Activated naive CD4-positive, alpha-beta T cell treated with anti-CD3 and anti-CD28 coated beads, Interleukin-2, amount 50 U/mL, for 72 hours (primary cell): Measurements from ENCODE around the gene PYY. TPM values are rescaled to one million over a fixed set of nuclear protein-coding genes. Genes with fewer than 3 reads are reported as not detected.
"Not testable (repeated sequence)": the region's sequence is repeated elsewhere in the genome, so short reads cannot be mapped to it uniquely, and the experiment has no call there.

Experiments
- ATAC-seq, 2 donors: fragments of 150-1000 bp; cut with Tn5 transposase; 2 replicates each; pipeline ENCODE4 v1.10.0; 2021; ENCODE audit warnings: mild to moderate bottlenecking in 2 of 2, moderate library complexity in 2 of 2
- DNase-seq, 2 donors: peaks; one replicate each; pipeline ENCODE4 v3.0.0; 2021 to 2022; ENCODE audit warnings: low spot score in 2 of 2
- H3K27ac Mint-ChIP-seq, 2 donors: one replicate each; pipeline ENCODE4 v1.8.0; 2022; ENCODE audit warnings: mild to moderate bottlenecking in 2 of 2, mixed read lengths in 2 of 2
- H3K36me3 Mint-ChIP-seq, 2 donors: one replicate each; pipeline ENCODE4 v1.8.0; 2022; ENCODE audit warnings: mixed read lengths in 2 of 2
- H3K9me3 Mint-ChIP-seq, 2 donors: one replicate each; pipeline ENCODE4 v1.8.0; 2022; ENCODE audit warnings: mixed read lengths in 2 of 2
- total RNA-seq, 2 donors: library from RNA; stranded (reverse); gene quantifications; one replicate each; pipeline ENCODE4 v1.2.3, GENCODE V29; 2022

Gene PYY
- total RNA-seq, 2 donors from 2014 or later, result not detected

- not testable (repeated sequence) for H3K36me3 Mint-ChIP-seq, DNase-seq, H3K27ac Mint-ChIP-seq, H3K9me3 Mint-ChIP-seq, ATAC-seq
Measured at GRCh38 chr17:43961292-43961691, 7.6 kb upstream of the PYY start.

- peak in 1 of 2 donors; percentile 84 for ATAC-seq
- H3K27ac Mint-ChIP-seq, result no peak overlapping the region
- H3K9me3 Mint-ChIP-seq, result no peaks in the 10 kb centered on the region
- no peak for DNase-seq
- H3K36me3 Mint-ChIP-seq, result no peaks in the 10 kb centered on the region
Measured at GRCh38 chr17:43958748-43959352, 5.1 kb upstream of the PYY start.

GRCh38 chr17:43956222-43956621, 2.5 kb upstream of the PYY start:
- Mint-ChIP-seq H3K9me3 (no peaks in the 10 kb centered on the region), H3K36me3 (no peaks in the 10 kb centered on the region), H3K27ac (no peak overlapping the region)
- no peak for DNase-seq
- ATAC-seq, result no peak

GRCh38 chr17:43952724-43953666, 745 bp downstream of the PYY start:
- Mint-ChIP-seq H3K9me3 (no peaks in the 10 kb centered on the region), H3K27ac (no peak overlapping the region), H3K36me3 (no peaks in the 10 kb centered on the region)
- ATAC-seq, result no peak
- DNase-seq, result no peak

GRCh38 chr17:43952351-43952723, 1.4 kb downstream of the PYY start:
- no peak for ATAC-seq
- Mint-ChIP-seq H3K27ac (no peak overlapping the region), H3K9me3 (no peaks in the 10 kb centered on the region), H3K36me3 (no peaks in the 10 kb centered on the region)
- no peak for DNase-seq

GRCh38 chr17:43951750-43952149, 2.0 kb downstream of the PYY start:
- H3K27ac Mint-ChIP-seq, result no peak overlapping the region
- ATAC-seq (no peak), DNase-seq (no peak)
- no peaks in the 10 kb centered on the region for H3K9me3 Mint-ChIP-seq
- no peaks in the 10 kb centered on the region for H3K36me3 Mint-ChIP-seq

- DNase-seq (no peak), ATAC-seq (no peak)
- H3K27ac Mint-ChIP-seq, result no peak overlapping the region
- no peaks in the 10 kb centered on the region for H3K9me3 Mint-ChIP-seq
- no peaks in the 10 kb centered on the region for H3K36me3 Mint-ChIP-seq
Measured at GRCh38 chr17:43950554-43950953, 3.2 kb downstream of the PYY start.

GRCh38 chr17:43949781-43950180, 4.0 kb downstream of the PYY start:
- no peak for ATAC-seq
- no peaks in the 10 kb centered on the region for H3K9me3 Mint-ChIP-seq

GRCh38 chr17:43946781-43947180, 7.0 kb downstream of the PYY start:
- Mint-ChIP-seq H3K27ac (no peak overlapping the region), H3K9me3 (no peaks in the 10 kb centered on the region), H3K36me3 (no peaks in the 10 kb centered on the region)
- ATAC-seq, result no peak
- no peak for DNase-seq

More at GRCh38 chr17:43949781-43950180, 4.0 kb downstream of the PYY start:
- DNase-seq, result no peak
- H3K27ac Mint-ChIP-seq, result no peak overlapping the region
- H3K36me3 Mint-ChIP-seq, result no peaks in the 10 kb centered on the region

GRCh38 chr17:43945074-43945829, 8.5 kb downstream of the PYY start:
- ATAC-seq (no peak), DNase-seq (no peak)
- no peaks in the 10 kb centered on the region for H3K9me3 Mint-ChIP-seq
- no peaks in the 10 kb centered on the region for H3K36me3 Mint-ChIP-seq
- no peak overlapping the region for H3K27ac Mint-ChIP-seq

- no peak within 1 kb of the TSS for H3K27ac Mint-ChIP-seq
- ATAC-seq (no peak), DNase-seq (no peak)
Measured at GRCh38 chr17:43942051-43942685, 11.6 kb downstream of the PYY start, which contains the start of gene PPY. PPY (minus strand) TSS chr17:43942476; CDS start chr17:43941654, 822 bp downstream.

GRCh38 chr17:43940630-43941029, 13.1 kb downstream of the PYY start:
- H3K9me3 Mint-ChIP-seq, result no peaks in the 10 kb centered on the region
- peak overlapping the region in 1 of 2 donors; percentile 86 for H3K27ac Mint-ChIP-seq
- ATAC-seq, result no peak
- DNase-seq, result peak in 1 of 2 donors; percentile 42
- H3K36me3 Mint-ChIP-seq, result no peaks in the 10 kb centered on the region

More at GRCh38 chr17:43942051-43942685, 11.6 kb downstream of the PYY start, which contains the start of gene PPY:
- Mint-ChIP-seq H3K36me3 (no peaks in the 10 kb centered on the region), H3K9me3 (no peaks in the 10 kb centered on the region)

GRCh38 chr17:43939886-43940285, 13.9 kb downstream of the PYY start:
- no peak overlapping the region for H3K27ac Mint-ChIP-seq
- no peaks in the 10 kb centered on the region for H3K36me3 Mint-ChIP-seq
- DNase-seq, result no peak
- no peak for ATAC-seq
- H3K9me3 Mint-ChIP-seq, result no peaks in the 10 kb centered on the region

GRCh38 chr17:43939452-43939851, 14.3 kb downstream of the PYY start:
- DNase-seq, H3K36me3 Mint-ChIP-seq, H3K27ac Mint-ChIP-seq, H3K9me3 Mint-ChIP-seq, ATAC-seq: not testable (repeated sequence)

- DNase-seq, result no peak
- ATAC-seq, result no peak
Measured at GRCh38 chr17:43938838-43939182, 14.9 kb downstream of the PYY start.

GRCh38 chr17:43936434-43936833, 17.3 kb downstream of the PYY start:
- ATAC-seq (no peak), DNase-seq (no peak)
- no peaks in the 10 kb centered on the region for H3K9me3 Mint-ChIP-seq
- no peaks in the 10 kb centered on the region for H3K36me3 Mint-ChIP-seq
- no peak overlapping the region for H3K27ac Mint-ChIP-seq

More at GRCh38 chr17:43938838-43939182, 14.9 kb downstream of the PYY start:
- no peaks in the 10 kb centered on the region for H3K9me3 Mint-ChIP-seq
- H3K27ac Mint-ChIP-seq, result no peak overlapping the region
- no peaks in the 10 kb centered on the region for H3K36me3 Mint-ChIP-seq

GRCh38 chr17:43935926-43936261, 17.8 kb downstream of the PYY start:
- DNase-seq (no peak), ATAC-seq (no peak)
- no peaks in the 10 kb centered on the region for H3K9me3 Mint-ChIP-seq
- H3K36me3 Mint-ChIP-seq, result no peaks in the 10 kb centered on the region
- H3K27ac Mint-ChIP-seq, result no peak overlapping the region
